Measurements from ENCODE around the gene ISM1. TPM values are rescaled to one million over a fixed set of nuclear protein-coding genes. Genes with fewer than 3 reads are reported as not detected.

Gene ISM1
- total RNA-seq (2022; extraction: Qiagen RNA extraction) = 0.16 to 0.24 TPM (median 0.21 TPM) in 5 replicates

GRCh38 chr20:13220904-13221297, at the start of gene ISM1:
Gene ISM1, plus strand, starts transcription at chr20:13221274. Its CDS starts 503 bp downstream, at chr20:13221777.

Other genes starting within 250 kb of the ISM1 start
- 0.13 to 0.17 TPM in 2 of 5 replicates, not detected in the others for gene SPTLC3, start 212.3 kb upstream of the ISM1 start, total RNA-seq (2022; extraction: Qiagen RNA extraction)